Measurements from ENCODE around the gene PMEL. TPM values are rescaled to one million over a fixed set of nuclear protein-coding genes. Genes with fewer than 3 reads are reported as not detected.
"Not testable (repeated sequence)": the region's sequence is repeated elsewhere in the genome, so short reads cannot be mapped to it uniquely, and the experiment has no call there.

Gene PMEL
- total RNA-seq, 3 donors from 2014 or later = 1.3 to 4.4 (median 3.4) TPM

- Histone ChIP-seq H3K4me1 (ENCODE audit: low read depth) (peaks cover 8% of the 10 kb centered on the region), H3K36me3 (ENCODE audit: low read depth) (no peaks in the 10 kb centered on the region), H3K4me3 (peak within 1 kb of the TSS; percentile 39), H3K9me3 (no peaks in the 10 kb centered on the region)
- peak; percentile 98 for ATAC-seq
- DNase-seq = peak; percentile 95 to 97 (median 95)
- no peak for TF ChIP-seq CTCF (IDR thresholded peaks at IDR 0.05)
- intact Hi-C loops (cut with DNase I, micrococcal nuclease) = no loop called here
Observed at GRCh38 chr12:55996715-55997534, 31.1 kb upstream of the PMEL start, which contains the start of gene SUOX. Gene SUOX, plus strand, starts transcription at chr12:55997276. Its CDS starts 4,946 bp downstream, at chr12:56002222.

- DNase-seq (peak in 2 of 3 donors; percentile 51 to 59), ATAC-seq (peak; percentile 65)
- Histone ChIP-seq H3K4me1 (ENCODE audit: low read depth) (peaks cover 7% of the 10 kb centered on the region), H3K36me3 (ENCODE audit: low read depth) (peaks cover 3% of the 10 kb centered on the region), H3K9me3 (no peaks in the 10 kb centered on the region), H3K4me3 (peak overlapping the region; percentile 39)
- intact Hi-C loops (cut with DNase I, micrococcal nuclease) = no loop called here
- peak; percentile 61 for TF ChIP-seq CTCF (IDR thresholded peaks at IDR 0.05)
Observed at GRCh38 chr12:55996201-55996714, 30.4 kb upstream of the PMEL start.

GRCh38 chr12:55995366-55995765 is 29.5 kb upstream of the PMEL start:
- H3K4me3 ChIP-seq = no peak overlapping the region
- H3K4me1 ChIP-seq (ENCODE audit: low read depth) = peaks cover under 1% of the 10 kb centered on the region
- no peaks in the 10 kb centered on the region for H3K9me3 ChIP-seq
- no peak for ATAC-seq
- intact Hi-C loops (cut with DNase I, micrococcal nuclease) = no loop called here
- peaks cover 5% of the 10 kb centered on the region for H3K36me3 ChIP-seq (ENCODE audit: low read depth)
- DNase-seq = no peak
- TF ChIP-seq CTCF (IDR thresholded peaks at IDR 0.05) = no peak

GRCh38 chr12:55993230-55993853 is 27.5 kb upstream of the PMEL start:
- Histone ChIP-seq H3K4me3 (no peak overlapping the region), H3K4me1 (ENCODE audit: low read depth) (no peaks in the 10 kb centered on the region), H3K36me3 (ENCODE audit: low read depth) (peaks cover 5% of the 10 kb centered on the region), H3K9me3 (no peaks in the 10 kb centered on the region)
- no peak for DNase-seq
- intact Hi-C loops (cut with DNase I, micrococcal nuclease) = loop anchor here in 1 of 2 donors (5.0 kb wide), 1 partner anchor 39 kb away; no protein-coding TSS in a partner anchor
- TF ChIP-seq CTCF (IDR thresholded peaks at IDR 0.05) = no peak
- no peak for ATAC-seq

GRCh38 chr12:55991110-55991509 is 25.3 kb upstream of the PMEL start:
- DNase-seq (no peak), ATAC-seq (no peak)
- intact Hi-C loops (cut with DNase I, micrococcal nuclease) = loop anchor here in 1 of 2 donors (5.0 kb wide), 1 partner anchor 41 kb away; no protein-coding TSS in a partner anchor
- Histone ChIP-seq H3K36me3 (ENCODE audit: low read depth) (peaks cover 5% of the 10 kb centered on the region), H3K9me3 (no peaks in the 10 kb centered on the region), H3K4me3 (no peak overlapping the region), H3K4me1 (ENCODE audit: low read depth) (no peaks in the 10 kb centered on the region)
- TF ChIP-seq CTCF (IDR thresholded peaks at IDR 0.05) = no peak

GRCh38 chr12:55985976-55986375 is 20.1 kb upstream of the PMEL start:
- DNase-seq; H3K9me3 ChIP-seq; ATAC-seq; intact Hi-C loops (cut with DNase I, micrococcal nuclease); H3K4me3 ChIP-seq; H3K4me1 ChIP-seq (ENCODE audit: low read depth); H3K36me3 ChIP-seq (ENCODE audit: low read depth): not testable (repeated sequence)

Data from mucosa of descending colon (tissue), 3 donors.